ENCODE results near the gene CCNF. TPM values are rescaled to one million over a fixed set of nuclear protein-coding genes. Genes with fewer than 3 reads are reported as not detected.

The CCNF gene
- total RNA-seq, 1 experiment from 2014 or later: 76.1 TPM

DNA sequence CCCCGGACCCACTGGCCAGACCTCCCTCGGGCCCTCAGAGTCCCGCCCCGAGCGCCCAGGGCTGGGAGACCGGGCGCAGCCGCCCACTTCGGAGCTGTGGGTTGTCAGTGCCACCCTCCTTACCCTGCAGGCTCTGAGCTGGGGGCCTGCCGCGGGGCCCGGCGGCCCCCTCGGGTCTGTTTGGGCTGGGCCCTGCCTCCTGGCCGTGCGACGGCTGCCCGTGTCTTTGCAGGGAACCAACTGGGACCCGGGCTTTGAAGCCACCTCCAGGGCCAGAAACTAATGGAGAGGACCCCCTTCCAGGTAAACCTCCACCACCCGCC, 31.1 kb downstream of the CCNF start:
- ChIA-PET CTCF (interaction anchor here (1.1 kb wide), 1 partner anchor 41 kb away, joined by 11 read pairs; no protein-coding TSS in a partner anchor), POLR2A (ENCODE audit: low non-redundant PET) (interaction anchor here (0.6 kb wide), 1 partner anchor 67 kb away, joined by 4 read pairs; no protein-coding TSS in a partner anchor)
- H3K27ac ChIP-seq (ENCODE audit: low read depth, low read length, poor library complexity, severe bottlenecking): peak overlapping the region; percentile 81
- H3K9me3 ChIP-seq (ENCODE audit: low read depth, low read length, poor library complexity, severe bottlenecking): no peaks in the 10 kb centered on the region
- DNase-seq (ENCODE audit: low spot score): no peak
- peaks cover 44% of the 10 kb centered on the region for H3K36me3 ChIP-seq (ENCODE audit: insufficient read depth, low read length, poor library complexity, severe bottlenecking)
- TF ChIP-seq, protein P1, sequence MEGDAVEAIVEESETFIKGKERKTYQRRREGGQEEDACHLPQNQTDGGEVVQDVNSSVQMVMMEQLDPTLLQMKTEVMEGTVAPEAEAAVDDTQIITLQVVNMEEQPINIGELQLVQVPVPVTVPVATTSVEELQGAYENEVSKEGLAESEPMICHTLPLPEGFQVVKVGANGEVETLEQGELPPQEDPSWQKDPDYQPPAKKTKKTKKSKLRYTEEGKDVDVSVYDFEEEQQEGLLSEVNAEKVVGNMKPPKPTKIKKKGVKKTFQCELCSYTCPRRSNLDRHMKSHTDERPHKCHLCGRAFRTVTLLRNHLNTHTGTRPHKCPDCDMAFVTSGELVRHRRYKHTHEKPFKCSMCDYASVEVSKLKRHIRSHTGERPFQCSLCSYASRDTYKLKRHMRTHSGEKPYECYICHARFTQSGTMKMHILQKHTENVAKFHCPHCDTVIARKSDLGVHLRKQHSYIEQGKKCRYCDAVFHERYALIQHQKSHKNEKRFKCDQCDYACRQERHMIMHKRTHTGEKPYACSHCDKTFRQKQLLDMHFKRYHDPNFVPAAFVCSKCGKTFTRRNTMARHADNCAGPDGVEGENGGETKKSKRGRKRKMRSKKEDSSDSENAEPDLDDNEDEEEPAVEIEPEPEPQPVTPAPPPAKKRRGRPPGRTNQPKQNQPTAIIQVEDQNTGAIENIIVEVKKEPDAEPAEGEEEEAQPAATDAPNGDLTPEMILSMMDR (conservative IDR thresholded peaks at IDR 0.05; ENCODE audit: low read depth, low read length): no peak
- TF ChIP-seq EZH2 (IDR thresholded peaks at IDR 0.05; ENCODE audit: borderline replicate concordance, low read depth, low read length, poor library complexity, severe bottlenecking): no peak
- intact Hi-C loops (cut with micrococcal nuclease; ENCODE audit: unreplicated experiment): no loop called here
- BruUV-seq (replicated peaks): no TSS peak
- no peaks in the 10 kb centered on the region for H3K27me3 ChIP-seq (replicated peaks; ENCODE audit: insufficient read depth, low read depth, low read length, poor library complexity)
- peaks cover 14% of the 10 kb centered on the region for H3K4me1 ChIP-seq (ENCODE audit: insufficient read depth, low read length, poor library complexity, severe bottlenecking)
- H3K4me3 ChIP-seq (ENCODE audit: low read depth, low read length, poor library complexity, severe bottlenecking): peak overlapping the region; percentile 71

DNA sequence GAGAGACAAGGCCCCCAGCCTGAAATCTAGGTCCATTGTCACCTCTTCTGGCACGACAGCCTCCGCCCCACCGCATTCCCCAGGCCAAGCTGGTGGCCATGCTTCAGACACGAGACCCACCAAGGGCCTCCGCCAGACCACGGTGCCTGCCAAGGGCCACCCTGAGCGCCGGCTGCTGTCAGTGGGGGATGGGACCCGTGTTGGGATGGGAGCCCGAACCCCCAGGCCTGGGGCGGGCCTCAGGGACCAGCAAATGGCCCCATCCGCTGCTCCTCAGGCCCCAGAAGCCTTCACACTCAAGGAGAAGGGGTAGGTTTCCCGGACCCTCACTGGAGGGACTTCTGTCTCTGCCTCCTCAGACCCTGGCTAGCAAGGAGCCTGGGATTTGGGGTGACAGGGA, 31.7 kb downstream of the CCNF start:
- no peaks in the 10 kb centered on the region for H3K9me3 ChIP-seq (ENCODE audit: low read depth, low read length, poor library complexity, severe bottlenecking)
- peaks cover 38% of the 10 kb centered on the region for H3K36me3 ChIP-seq (ENCODE audit: insufficient read depth, low read length, poor library complexity, severe bottlenecking)
- peak overlapping the region; percentile 81 for H3K27ac ChIP-seq (ENCODE audit: low read depth, low read length, poor library complexity, severe bottlenecking)
- CTCF ChIA-PET: no interaction called here
- BruUV-seq (replicated peaks): no TSS peak
- intact Hi-C loops (cut with micrococcal nuclease; ENCODE audit: unreplicated experiment): no loop called here
- peaks cover 14% of the 10 kb centered on the region for H3K4me1 ChIP-seq (ENCODE audit: insufficient read depth, low read length, poor library complexity, severe bottlenecking)
- no peak for DNase-seq (ENCODE audit: low spot score)
- TF ChIP-seq, protein P1 (conservative IDR thresholded peaks at IDR 0.05; ENCODE audit: low read depth, low read length): no peak
- TF ChIP-seq EZH2 (IDR thresholded peaks at IDR 0.05; ENCODE audit: borderline replicate concordance, low read depth, low read length, poor library complexity, severe bottlenecking): no peak
- POLR2A ChIA-PET (ENCODE audit: low non-redundant PET): no interaction called here
- H3K27me3 ChIP-seq (replicated peaks; ENCODE audit: insufficient read depth, low read depth, low read length, poor library complexity): no peaks in the 10 kb centered on the region
- H3K4me3 ChIP-seq (ENCODE audit: low read depth, low read length, poor library complexity, severe bottlenecking): peak overlapping the region; percentile 71

- no peak for DNase-seq (ENCODE audit: low spot score)
These were observed 33.0 kb downstream of the CCNF start for GRCh38 chr16:2462031-2462866.

More at GRCh38 chr16:2462031-2462866, 33.0 kb downstream of the CCNF start:
- H3K36me3 ChIP-seq (ENCODE audit: insufficient read depth, low read length, poor library complexity, severe bottlenecking): peaks cover 25% of the 10 kb centered on the region
- H3K27ac ChIP-seq (ENCODE audit: low read depth, low read length, poor library complexity, severe bottlenecking): no peak overlapping the region
- H3K4me3 ChIP-seq (ENCODE audit: low read depth, low read length, poor library complexity, severe bottlenecking): no peak overlapping the region
- H3K9me3 ChIP-seq (ENCODE audit: low read depth, low read length, poor library complexity, severe bottlenecking): no peaks in the 10 kb centered on the region
- no TSS peak for BruUV-seq (replicated peaks)
- POLR2A ChIA-PET (ENCODE audit: low non-redundant PET): interaction anchor here (0.6 kb wide), 2 partner anchors 16 to 568 kb away, joined by 3 to 8 read pairs; no protein-coding TSS in a partner anchor
- intact Hi-C loops (cut with micrococcal nuclease; ENCODE audit: unreplicated experiment): no loop called here
- TF ChIP-seq, protein P1 (conservative IDR thresholded peaks at IDR 0.05; ENCODE audit: low read depth, low read length): no peak
- peaks cover 17% of the 10 kb centered on the region for H3K4me1 ChIP-seq (ENCODE audit: insufficient read depth, low read length, poor library complexity, severe bottlenecking)
- H3K27me3 ChIP-seq (replicated peaks; ENCODE audit: insufficient read depth, low read depth, low read length, poor library complexity): no peaks in the 10 kb centered on the region
- CTCF ChIA-PET: no interaction called here

All from A673 (cell line).